ENCODE measurements around the gene BLNK.

DNA sequence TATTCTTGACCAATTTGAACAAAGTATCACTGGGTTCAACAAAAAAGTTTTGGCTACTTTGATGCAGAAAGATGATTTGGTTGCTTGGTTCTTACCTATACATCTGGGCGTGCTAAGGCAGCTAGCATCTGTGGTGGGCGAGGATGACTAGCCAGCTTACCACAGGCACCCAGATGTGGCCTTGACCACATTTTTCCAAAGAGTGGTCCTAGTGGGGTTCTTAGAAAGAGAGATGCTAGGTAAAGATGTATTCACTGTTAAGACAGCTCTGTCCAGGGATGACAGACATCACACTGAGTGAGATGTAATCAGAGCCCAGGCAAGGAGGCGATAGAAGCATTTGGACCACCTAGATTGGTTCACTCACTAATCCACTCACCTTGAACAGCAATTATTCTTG is 33.6 kb upstream of the BLNK start:
- TF ChIP-seq SIN3A (IDR thresholded peaks at IDR 0.05; ENCODE audit: borderline replicate concordance, insufficient read depth, low read length) (no peak), POLR2AphosphoS5 (IDR thresholded peaks at IDR 0.05; ENCODE audit: low read depth, low read length) (no peak), TAF1 (IDR thresholded peaks at IDR 0.05; ENCODE audit: borderline replicate concordance, insufficient read depth, low read length) (no peak)
- TF ChIP-seq, protein P1, sequence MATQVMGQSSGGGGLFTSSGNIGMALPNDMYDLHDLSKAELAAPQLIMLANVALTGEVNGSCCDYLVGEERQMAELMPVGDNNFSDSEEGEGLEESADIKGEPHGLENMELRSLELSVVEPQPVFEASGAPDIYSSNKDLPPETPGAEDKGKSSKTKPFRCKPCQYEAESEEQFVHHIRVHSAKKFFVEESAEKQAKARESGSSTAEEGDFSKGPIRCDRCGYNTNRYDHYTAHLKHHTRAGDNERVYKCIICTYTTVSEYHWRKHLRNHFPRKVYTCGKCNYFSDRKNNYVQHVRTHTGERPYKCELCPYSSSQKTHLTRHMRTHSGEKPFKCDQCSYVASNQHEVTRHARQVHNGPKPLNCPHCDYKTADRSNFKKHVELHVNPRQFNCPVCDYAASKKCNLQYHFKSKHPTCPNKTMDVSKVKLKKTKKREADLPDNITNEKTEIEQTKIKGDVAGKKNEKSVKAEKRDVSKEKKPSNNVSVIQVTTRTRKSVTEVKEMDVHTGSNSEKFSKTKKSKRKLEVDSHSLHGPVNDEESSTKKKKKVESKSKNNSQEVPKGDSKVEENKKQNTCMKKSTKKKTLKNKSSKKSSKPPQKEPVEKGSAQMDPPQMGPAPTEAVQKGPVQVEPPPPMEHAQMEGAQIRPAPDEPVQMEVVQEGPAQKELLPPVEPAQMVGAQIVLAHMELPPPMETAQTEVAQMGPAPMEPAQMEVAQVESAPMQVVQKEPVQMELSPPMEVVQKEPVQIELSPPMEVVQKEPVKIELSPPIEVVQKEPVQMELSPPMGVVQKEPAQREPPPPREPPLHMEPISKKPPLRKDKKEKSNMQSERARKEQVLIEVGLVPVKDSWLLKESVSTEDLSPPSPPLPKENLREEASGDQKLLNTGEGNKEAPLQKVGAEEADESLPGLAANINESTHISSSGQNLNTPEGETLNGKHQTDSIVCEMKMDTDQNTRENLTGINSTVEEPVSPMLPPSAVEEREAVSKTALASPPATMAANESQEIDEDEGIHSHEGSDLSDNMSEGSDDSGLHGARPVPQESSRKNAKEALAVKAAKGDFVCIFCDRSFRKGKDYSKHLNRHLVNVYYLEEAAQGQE (IDR thresholded peaks at IDR 0.05; ENCODE audit: insufficient read depth in 1 of 2, low read depth in 2 of 2, low read length in 2 of 2) = no peak
